Measurements from ENCODE around the gene LDLRAP1. TPM values are rescaled to one million over a fixed set of nuclear protein-coding genes. Genes with fewer than 3 reads are reported as not detected.

Gene LDLRAP1
- polyA plus RNA-seq, 4 donors, result 12.4 to 15.4 (median 14.3) TPM

DNA sequence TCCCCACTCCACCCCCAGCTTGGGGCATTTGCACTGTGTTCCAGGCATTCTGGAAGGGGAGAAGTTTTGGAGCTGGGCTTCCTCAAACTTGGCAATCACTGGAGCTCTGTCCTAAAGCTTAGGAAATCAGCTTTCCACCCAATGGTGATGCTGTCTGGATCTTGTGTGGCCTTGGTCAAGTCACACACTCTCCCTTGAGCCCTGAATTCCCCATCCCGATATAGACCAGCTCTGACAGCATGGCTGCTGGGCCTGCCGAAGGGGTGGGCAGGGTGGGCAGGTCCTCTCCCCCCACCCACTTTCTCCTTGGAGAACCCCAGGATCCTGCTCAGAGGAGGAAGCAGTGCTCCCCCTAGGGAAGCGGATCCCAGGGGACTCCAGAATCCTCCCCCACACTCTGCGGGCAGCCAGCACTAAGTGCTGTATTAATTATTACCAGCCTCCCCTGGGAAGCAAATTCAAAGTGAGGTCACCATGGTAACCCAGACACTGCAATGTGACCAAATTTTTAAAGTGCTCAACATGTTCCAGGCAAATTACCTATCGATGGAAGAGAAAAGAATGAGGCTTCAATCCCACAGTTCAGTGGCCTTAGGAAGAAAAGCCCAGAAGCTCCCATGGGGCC is 21.3 kb upstream of the LDLRAP1 start:
- DNase-seq (ENCODE audit: low read depth in 4 of 4, low spot score in 2 of 4), result no peak

DNA sequence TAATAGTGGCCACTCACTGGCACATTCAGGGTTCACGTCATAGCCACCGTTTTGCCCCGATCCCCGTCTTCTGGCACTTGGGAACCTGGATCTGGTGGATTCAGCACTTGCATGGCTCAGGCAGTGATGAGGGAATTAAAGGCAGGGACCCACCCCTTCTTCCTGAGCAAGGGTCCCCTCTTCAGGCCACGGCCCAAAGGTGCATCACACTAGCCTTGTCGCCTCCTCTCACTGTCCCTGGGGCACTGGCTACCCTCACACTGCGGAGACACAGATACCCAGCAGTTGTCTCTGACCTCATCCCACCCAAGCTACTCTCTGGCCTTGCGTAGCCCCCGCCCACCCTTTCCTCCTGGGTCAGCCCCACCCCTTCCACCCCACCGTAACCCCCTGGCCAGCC is 19.9 kb upstream of the LDLRAP1 start:
- no peak for DNase-seq (ENCODE audit: low read depth in 4 of 4, low spot score in 2 of 4)

DNA sequence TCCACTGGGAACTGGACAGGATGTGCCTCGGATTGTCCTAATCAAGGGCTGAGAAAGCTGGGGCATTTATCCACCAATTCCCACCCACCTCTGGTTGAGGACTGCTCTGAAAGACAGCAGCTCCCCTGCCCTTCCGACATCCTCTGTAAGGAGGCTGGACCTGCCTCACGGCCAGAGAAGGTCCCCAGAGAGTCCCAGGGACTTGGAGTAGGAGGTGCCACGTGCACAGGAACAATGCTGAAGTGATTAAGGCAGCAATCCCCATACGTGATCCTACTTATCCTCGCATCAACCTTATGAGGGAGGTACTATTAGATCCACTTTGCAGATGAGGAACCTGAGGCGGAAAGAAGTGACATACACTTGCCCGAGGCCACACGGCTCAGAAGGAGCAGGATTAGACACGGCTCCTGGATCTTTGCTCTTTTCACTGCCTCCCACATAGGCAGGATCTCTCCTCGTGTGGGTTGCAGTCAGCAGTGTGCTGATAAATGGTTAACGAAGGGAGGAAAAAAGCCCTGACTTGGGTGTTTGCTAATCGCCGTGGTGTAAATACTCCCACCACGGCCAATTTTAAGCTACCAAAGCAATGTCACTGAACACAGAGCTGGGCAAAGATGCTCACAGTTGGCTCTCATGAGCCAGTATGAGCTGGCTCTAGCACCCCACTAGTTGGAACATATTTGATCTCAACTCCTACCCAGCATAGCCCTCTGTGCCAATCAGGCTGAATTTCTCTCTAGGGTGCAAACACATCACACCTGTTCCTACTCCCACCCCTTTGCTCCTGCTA is 18.6 kb upstream of the LDLRAP1 start:
- DNase-seq (ENCODE audit: low read depth in 4 of 4, low spot score in 2 of 4), result no peak

GRCh38 chr1:25525361-25525688 is 18.1 kb upstream of the LDLRAP1 start:
- no peak for DNase-seq (ENCODE audit: low read depth in 4 of 4, low spot score in 2 of 4)

- DNase-seq (ENCODE audit: low read depth in 4 of 4, low spot score in 2 of 4), result no peak
These were observed 16.7 kb upstream of the LDLRAP1 start for GRCh38 chr1:25526753-25527152.

GRCh38 chr1:25527226-25527846 is 16.1 kb upstream of the LDLRAP1 start:
- DNase-seq (ENCODE audit: low read depth in 4 of 4, low spot score in 2 of 4), result no peak

GRCh38 chr1:25527946-25528595 is 15.3 kb upstream of the LDLRAP1 start:
- DNase-seq (ENCODE audit: low read depth in 4 of 4, low spot score in 2 of 4), result no peak

DNA sequence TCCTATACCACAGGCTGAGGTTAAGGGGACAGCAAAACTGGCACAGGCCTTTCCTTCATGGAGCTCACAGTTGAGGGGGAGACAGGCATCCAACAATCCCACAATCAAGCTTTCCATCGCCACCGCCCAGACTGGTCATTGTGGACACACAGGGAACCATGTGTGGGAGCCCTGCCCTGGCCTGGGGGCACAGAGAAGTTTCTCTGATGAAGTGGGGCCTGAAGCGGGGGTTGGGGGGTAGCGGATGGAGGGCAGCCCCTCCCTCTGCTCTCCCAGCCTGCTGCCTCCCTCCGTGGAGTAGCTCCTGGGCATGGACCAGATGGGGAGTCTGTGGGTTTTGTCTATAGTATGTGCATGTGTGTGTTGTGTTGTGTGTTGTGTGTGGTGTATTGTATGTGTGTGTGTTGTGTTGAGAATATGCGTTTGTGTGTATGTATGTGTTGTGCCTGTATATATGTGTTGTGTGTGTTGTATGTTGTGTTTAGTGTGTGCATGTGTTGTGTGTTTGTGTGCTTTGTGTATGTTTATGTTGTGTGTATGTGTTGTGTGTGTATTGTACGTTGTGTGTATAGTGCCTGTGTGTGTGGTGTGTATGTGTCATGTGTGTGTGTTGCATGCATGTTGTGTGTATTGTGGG is 14.4 kb upstream of the LDLRAP1 start:
- no peak for DNase-seq (ENCODE audit: low read depth in 4 of 4, low spot score in 2 of 4)

- no peak for DNase-seq (ENCODE audit: low read depth in 4 of 4, low spot score in 2 of 4)
These were observed 13.8 kb upstream of the LDLRAP1 start for GRCh38 chr1:25529518-25530185.

- DNase-seq (ENCODE audit: low read depth in 4 of 4, low spot score in 2 of 4), result no peak
These were observed 13.0 kb upstream of the LDLRAP1 start for GRCh38 chr1:25530186-25531081.

DNA sequence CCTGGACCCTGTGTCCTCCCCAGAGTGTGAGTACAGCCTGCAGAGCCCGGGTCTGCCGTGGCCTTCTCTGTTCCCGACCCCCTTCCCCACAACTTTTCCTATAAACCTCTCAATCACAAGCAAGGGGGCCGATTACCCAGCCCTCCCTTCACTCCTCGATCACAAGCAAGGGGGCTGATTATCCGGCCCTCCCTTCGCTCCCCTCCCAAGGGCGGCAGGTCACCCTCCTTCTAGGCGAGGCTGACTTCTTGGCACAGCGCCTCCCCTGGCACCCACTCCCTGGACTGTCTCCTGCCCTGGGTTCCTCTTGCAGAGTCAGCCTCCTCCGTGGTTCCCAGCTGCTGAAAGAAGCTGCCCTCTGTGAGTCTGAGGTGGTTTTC is 12.3 kb upstream of the LDLRAP1 start:
- no peak for DNase-seq (ENCODE audit: low read depth in 4 of 4, low spot score in 2 of 4)

DNA sequence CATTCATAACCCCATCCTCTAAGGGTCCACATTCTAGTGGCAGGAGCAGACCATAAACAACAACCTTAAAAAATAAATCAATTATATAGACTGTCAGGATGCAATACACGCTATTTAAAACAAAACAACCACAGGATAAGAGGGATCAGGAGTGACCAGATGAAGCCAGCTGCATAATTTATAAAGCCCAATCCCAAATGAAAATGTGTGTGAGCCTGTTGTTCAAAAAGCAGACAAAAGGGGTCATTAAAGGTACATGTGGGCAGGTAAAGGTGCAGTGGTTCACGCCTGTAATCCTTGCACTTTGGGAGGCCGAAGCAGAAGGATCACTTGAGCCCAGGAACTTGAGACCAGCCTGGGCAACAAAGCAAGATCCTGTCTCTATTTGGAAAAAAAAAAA is 10.4 kb upstream of the LDLRAP1 start:
- DNase-seq (ENCODE audit: low read depth in 4 of 4, low spot score in 2 of 4), result no peak

DNA sequence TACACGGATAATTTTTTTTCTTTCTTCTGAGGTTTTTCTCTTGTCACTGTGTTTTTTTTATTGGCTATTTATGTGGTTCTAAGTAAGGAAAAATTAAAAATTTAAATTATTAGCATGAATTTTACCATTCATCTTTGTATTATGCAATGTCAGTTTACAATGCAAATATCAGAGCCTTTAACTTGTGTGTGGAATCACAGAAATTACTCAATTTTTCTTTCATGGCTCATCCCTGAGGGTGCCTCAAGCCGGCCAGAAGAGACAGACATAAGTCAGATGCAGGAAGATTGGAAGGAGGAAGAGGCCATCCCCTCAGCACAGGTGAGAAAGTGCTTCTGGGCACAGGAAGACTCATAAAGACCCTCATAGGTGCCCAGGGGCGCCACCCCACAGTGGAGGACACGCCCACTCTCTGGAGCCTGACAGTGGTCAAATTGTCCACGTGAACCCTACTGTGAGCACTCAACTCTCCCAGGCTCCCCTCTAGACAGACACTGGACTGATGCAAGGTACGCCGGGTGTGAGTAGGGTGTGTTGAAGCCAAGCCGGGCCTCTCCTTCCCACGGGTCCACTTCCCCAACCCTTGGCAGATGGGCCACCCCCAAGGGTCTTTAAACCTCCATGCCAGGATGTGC is 9.5 kb upstream of the LDLRAP1 start:
- no peak for DNase-seq (ENCODE audit: low read depth in 4 of 4, low spot score in 2 of 4)

DNA sequence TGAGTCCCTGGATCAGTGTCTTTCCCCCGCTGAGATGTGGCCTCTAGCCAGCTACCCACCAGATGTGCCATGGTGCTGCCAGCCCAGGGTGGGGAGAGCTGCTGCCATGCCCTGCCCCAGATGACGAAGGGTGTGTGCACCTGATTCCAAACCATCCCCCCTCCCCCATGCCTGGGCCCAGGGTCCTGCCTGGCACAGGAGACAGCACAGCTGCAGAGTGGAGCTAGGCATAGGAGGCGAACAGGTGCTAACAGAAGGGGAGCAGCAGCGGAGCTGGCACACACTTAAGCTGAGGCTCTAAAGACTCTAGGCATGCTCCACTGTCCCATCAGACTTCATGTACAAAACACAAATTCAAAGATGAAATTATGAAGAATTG is 9.0 kb upstream of the LDLRAP1 start:
- no peak for DNase-seq (ENCODE audit: low read depth in 4 of 4, low spot score in 2 of 4)

GRCh38 chr1:25536124-25536523 is 7.3 kb upstream of the LDLRAP1 start:
- no peak for DNase-seq (ENCODE audit: low read depth in 4 of 4, low spot score in 2 of 4)

GRCh38 chr1:25537153-25537831 is 6.1 kb upstream of the LDLRAP1 start:
- no peak for DNase-seq (ENCODE audit: low read depth in 4 of 4, low spot score in 2 of 4)

GRCh38 chr1:25538191-25538767 is 5.1 kb upstream of the LDLRAP1 start:
- no peak for DNase-seq (ENCODE audit: low read depth in 4 of 4, low spot score in 2 of 4)

- no peak for DNase-seq (ENCODE audit: low read depth in 4 of 4, low spot score in 2 of 4)
These were observed 2.6 kb upstream of the LDLRAP1 start for GRCh38 chr1:25540750-25541342.
